NOMO-1 treated with dmso at 0.1 percent for 144 hours (cell line): Measurements from ENCODE around the gene EIF4G2.
A peak's percentile ranks its signal among the peaks of the same experiment; 100 is the strongest.

Experiments
- DNase-seq: peaks from one replicate; lab custom pipeline; 2025; ENCODE audit not compliant: unreplicated experiment; lab: John Stamatoyannopoulos, UW

The EIF4G2 gene

DNA sequence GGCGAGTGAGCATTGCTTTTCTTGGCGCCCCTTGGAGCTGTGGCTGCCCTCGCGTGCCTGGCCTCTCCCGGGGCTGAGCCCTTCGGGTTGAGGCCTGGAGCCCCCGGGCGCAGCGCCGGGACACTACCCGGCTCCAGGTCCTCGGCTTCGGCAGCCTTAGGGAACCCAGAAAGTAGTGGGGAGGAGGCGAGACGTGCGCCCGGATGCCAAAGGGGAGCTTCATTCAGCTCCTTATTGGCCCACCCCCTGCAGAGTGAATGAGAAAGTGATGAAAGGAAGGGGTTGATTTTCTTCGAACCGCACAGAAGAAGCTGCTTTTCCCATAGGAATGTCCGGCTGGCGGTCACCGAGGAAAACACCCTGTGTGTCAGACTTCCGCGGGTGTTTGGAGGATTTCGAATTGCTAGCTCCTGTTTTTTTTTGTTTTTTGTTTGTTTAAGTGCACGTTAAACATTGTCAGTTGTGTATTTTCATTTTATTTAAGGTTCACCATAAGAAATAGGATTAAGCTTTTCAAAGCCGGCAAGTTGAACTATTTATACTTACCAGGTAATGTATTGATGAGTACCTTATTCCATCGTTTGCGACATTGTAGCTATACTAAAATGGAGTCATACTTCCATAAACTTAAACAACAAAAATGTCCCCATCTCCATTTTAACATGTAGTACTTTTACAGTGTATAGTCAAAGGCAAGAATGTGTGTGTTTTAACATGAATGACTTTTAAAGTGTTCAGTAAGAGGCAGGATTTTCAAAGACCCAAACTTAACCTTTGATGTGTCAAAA, 841 bp upstream of the EIF4G2 start:
- DNase-seq, result peak; percentile 14

DNA sequence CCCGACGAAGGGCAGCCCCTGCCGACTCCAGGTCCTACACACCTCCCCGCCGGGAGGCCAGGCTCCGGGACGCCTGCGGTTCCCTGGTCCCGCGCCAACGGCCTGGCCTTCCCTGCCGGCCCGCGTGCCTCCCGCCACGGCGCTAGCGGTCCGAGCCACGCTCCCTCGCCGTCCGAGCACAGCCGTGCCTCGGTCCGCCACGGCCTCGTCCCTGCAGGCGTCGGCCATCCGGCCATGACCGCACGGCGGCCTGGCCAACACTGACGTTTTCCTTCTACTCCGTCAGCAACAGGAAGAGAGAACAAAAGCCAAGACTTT, 532 bp downstream of the EIF4G2 start:
- no peak for DNase-seq

DNA sequence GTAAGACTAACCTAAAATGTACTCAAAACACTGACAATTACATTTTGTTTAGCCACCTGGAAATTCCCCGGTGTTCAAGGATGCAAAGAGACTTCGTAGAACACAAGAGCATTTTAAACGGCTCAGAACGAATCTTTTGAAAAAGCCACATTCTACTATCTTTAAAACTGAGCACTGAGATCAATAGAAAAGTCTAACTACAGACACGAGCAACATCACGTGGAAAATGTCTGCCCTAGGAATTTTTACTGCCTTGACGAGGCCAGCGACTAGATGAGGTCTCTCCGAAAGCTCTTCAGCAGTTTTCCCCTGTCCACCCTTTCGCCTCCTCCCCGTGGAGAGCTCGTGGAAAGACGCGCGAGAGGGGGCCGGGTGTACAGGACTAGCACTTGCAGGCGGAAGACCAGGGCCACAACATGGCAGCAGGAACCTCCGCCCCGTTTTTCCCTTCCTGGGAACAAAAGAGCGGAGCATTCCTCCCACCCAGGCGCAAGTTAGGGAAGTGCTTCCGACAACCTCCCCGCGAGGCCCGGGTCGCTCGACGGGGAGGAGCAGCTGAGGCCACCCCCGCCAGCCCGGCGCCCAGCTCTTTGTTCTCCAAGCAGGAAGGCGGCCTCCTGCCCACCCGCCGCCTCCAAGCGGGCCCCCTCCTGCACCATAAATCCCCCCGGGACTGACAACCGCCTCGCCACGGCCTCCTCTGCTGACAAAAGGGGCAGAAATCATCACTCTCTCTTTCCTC, 1.1 kb downstream of the EIF4G2 start:
- peak; percentile 52 for DNase-seq

DNA sequence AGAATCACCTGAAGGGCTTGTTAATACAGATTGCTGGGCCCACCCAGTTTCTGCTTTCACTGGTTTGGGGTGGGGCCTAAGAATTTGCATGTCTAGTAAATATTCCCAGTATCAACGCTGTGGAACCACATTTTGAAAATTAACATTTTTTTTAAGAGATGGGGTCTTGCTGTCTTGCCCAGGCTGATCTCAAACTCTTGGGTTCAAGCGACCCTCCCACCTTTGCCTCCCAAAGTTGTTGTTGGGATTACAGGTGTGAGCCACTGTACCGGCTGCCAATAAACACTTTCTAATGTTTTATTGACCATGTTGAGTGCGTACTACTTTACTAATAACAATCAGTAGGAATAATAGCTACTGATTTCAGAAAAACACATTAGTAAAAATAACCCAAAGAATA, 2.5 kb downstream of the EIF4G2 start:
- no peak for DNase-seq

DNA sequence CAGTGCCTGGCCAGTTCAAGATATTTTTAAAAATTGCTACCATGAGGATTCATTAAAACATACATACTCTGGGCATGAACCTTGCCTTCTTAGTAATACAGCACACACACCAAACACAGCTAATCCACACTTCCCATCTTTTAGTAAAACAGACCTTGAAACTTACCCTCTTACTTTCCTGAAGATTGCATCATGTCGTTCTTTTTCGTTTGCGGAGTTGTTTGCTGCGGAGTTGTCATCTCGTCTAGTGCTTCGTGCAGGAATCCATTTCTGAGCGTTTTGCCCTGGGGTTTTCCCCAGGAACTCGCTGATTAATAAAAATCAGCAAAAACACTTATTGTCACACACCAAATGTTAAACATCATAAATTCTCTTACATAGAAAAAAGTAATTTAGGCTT, 3.0 kb downstream of the EIF4G2 start:
- no peak for DNase-seq

DNA sequence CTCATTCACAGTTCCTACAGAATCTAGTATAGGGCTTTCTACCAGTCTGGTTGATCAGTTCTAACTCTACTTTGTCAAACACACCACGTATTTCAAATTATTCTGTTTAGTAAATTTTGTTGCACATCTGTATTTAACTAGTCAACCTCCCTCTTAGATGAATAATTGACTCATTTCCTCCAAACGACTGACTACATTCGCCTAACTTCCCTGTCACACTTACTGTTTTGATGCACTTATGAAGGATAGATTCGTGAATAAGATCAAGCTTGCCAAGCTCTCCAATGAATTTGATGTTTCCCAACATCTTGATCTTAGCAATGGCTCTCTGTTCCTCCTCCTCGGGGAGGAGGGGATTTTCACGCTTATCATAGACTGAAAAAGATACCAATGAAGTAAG, 5.0 kb downstream of the EIF4G2 start:
- no peak for DNase-seq

DNA sequence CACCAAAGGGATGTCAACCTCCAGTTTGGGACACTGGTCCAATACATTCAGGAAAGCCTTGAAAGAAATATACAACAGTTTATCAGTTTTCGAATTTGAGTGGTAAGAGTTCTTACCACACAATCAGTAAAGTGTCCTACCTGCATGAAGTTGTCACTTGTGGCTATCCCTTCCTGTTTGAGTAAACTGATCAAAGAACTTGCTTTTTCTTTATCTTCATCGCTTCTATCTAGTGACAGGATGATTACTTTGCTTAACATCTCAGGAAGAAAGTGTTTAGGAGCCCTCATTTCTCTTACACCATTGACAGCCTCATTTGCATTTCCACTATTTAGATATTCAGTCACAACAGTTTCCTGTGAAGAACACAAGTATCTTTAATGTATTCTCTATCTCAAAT, 8.4 kb downstream of the EIF4G2 start:
- no peak for DNase-seq

DNA sequence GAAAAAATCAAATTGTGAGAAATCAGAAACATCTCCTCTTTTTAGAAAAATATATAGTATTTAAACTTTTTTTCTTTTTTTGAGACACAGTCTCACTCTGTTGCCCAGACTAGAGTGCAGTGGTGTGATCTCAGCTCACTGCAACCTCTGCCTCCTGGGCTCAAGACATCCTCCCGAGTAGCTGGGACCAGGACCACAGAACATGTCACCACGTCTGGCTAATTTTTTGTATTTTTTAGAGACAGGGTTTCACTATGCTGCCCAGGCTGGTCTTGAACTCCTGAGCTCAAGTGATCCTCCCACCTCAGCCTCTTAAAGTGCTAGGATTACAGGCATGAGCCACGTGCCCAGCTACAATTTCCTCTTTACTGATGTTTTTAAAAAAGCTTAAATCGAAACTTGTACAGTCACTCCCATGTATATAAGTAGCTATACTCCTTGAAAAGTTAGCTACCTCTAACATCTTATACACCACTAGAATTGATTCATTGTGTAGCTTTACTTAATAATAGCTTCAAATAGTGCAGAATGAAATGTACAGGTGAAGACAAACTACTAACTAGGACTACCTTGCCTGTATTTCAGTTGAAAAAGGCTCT, 10.3 kb downstream of the EIF4G2 start:
- peak; percentile 4 for DNase-seq

DNA sequence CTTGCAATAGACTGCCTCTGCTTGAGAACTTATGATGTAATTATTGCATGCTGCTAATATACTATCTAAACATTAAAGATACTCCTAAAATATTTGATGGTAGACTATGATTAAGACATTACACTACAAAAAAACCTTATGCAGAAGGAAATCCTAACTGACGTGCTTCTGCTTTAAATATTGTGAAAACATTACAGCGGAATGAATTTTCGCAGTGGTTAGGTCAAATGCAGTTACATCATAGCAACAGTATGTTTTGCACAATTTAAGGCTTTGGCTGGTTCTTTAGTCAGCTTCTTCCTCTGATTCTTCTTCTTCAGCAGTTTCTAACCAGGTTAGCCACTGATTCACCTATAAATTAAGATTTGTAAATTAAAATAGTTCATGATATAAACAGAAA, 11.2 kb downstream of the EIF4G2 start:
- DNase-seq, result peak; percentile 38

DNA sequence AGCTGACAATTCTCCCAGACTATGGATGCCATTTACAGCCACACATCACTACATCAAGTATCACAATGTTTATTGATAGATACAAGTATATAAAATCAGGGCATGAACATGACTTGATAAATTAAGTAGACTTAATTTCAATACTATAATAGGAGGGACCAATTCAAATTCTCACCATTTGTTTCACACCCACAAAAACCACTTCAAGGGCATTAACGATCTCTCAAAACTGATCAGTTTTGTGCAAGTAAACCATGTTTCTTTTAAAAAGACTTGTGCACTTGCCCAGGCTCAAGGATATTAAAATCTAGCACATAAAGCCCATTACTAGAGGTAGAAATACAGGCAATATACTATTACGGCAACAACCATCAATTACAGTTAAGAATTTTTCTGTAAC, 11.7 kb downstream of the EIF4G2 start:
- DNase-seq, result no peak

DNA sequence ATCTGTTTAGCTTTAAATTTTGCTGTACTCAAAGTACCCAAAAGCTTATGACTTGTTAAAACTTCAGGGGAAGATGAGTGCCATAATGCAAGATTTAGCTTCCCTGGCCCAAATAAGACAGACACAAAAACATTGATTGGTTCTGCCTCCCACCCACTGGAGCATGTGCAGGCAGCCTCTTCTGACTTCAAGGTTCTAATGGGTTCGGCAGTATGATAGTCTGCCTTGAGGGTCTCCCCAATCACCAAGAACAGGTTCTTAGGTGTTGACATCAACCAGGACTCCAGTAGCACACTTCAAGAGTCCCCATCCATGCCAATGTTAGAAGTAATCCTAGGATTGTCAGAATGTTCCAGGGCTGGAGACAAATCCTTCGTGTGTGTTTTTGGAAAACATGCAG, 12.5 kb downstream of the EIF4G2 start:
- DNase-seq, result no peak

DNA sequence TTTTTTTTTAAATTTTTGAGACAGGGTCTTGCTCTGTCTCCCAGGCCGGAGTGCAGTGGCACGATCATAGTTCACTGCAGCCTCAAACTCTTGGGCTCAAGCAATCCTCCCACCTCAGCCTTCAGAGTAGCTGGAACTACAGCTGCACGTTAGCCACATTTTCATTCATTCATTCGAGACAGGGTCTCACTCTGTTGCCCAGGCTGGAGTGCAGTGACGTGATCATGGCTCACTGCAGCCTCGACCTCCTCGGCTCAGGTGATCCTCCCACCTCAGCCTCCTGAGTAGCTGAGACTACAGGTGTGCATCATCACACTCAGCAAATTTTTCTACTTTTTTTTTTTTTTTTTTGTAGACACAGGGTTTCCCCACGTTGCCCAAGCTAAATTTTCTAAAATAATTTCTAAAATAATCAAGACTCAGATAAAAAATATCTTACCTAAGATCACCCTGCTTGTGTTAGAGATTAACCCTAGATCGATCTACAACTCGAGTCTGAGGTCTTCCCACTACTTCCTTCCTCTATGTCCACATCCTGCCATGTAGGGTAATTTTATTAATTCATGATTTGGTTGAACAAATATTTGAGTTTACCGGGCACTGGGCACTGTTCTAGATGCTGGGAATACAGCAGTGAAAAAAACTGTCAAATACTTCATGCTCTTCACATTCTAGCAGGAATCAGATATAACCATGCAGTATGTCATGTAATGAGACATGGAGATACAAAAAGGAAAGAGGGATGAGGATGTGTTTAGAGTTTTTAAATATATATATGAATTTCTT, 15.1 kb downstream of the EIF4G2 start:
- no peak for DNase-seq

DNA sequence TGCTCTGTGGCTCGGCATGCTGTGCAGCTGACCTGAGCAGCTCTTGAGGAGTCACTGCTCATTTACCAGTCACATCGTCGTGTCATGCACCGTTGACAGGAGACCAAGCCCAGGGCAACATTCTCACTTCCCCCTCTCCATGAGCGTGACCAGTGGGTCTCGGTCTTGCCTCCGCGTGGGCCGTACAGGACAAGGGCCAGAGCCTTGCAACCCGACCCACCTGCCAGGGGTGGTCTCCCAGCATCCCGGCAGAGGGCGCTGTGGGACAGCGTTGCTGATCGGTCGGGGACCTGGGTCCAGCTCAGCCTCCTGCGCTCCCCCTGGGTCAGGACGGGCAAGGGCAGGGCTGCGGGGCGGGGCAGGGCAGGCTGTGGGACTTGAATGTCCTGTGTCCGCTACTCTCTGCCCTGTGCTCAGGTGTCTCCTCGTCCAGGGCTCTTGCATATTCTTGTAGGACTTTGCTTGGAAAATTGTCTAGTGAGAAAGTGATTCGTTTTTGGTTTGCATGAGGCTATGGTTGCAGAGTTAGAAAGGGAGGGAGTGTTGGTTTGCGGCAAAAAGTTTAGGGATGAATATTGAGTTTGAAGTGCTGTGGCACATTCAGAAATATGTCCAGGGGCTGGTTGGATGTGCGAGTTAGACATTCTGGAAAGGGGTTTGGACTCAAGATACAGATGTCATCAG, 16.2 kb downstream of the EIF4G2 start:
- DNase-seq, result peak; percentile 60

DNA sequence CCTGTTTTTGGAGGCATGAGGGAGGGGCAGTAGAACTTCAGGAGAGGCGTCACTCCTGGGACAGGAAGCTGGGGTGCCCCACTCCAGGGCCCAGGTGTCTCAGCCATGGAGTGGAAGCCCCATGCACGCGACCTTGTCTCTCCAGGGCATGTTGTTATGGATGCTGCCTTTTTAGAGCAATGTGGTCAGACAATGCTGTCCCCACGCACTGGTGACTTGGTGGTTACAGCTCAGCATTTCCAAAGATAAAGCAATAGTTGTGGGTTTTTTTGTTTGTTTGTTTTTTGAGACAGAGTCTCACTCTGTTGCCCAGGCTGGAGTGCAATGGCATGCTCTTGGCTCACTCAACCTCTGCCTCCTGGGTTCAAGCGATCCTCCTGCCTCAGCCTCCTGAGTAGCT, 22.3 kb downstream of the EIF4G2 start:
- no peak for DNase-seq

DNA sequence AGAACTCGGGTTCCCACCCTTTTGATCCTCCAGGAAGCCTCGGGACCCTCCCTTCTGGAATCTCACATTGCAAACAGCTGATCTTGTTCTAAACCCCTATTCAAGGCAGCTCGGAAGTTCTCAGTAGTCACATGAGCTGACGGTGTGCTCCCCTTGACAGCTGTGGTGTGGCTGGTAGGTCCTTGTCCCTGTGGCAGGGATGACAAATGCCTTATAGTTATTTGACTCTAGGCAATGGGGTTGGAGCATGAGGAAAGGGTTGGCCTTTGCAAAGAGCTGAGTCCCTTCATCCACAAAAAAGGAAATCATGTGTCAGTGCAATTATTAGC, 23.6 kb downstream of the EIF4G2 start:
- no peak for DNase-seq

DNA sequence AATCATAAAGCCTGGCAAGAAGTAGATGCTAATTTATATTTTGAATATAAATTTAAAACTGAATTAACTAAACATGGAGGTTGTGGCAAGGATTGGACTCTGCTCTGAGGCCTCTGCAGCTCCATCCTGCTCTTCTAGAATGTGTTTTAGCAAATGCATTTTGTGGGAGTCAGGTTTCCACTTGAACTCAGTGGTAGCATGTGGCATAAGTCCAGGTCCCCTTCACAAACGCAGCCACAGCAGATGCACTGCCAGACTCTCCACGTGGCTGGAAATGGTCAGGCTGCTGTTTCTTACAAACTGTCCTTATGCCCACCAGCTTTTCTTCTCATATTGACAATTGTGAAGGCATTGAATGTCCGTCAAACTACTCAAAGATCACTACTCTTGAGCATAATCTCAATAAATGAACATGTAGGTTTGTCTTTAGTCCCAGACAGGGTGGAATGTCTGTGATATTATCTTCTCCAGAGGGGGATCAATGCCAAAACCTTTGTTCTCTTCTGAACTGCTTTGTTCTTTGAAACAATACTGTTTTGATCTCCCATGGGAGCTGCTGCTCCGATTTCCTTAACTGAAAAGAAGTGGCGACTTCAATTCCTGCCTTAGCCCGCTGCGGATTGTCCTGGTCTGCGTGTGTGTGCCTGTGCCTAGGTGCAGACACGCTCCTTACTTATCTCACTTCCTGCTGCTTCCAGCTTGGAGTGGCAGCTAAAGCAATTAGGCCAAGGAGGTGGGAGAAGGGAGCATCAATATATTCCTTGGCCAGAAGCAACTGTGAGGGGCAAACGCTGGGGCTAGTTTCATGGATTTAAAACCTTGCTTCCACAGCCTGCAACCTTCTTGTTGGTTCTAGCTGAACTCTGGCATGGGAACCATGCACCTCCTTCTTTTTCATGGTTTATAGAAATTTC, 24.2 kb downstream of the EIF4G2 start:
- no peak for DNase-seq

DNA sequence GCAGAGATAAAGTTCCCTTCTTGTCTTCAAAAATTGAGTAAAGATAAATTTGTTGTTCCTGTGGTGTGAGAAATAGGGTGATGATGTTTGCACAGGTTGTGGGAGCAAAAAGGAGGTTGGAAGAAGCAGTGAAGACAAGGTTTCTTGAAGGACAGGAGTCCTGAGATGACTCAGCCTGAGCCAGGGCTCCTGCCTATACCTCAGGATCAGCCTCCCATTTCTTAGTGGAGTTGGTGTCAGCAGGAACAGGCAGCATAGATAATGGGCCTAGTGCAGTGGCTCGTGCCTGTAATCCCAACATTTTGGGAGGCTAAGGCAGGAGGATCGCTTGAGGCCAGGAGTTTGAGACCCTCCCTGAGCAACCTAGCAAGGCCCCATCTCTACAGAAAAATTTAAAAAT, 28.7 kb downstream of the EIF4G2 start:
- no peak for DNase-seq

DNA sequence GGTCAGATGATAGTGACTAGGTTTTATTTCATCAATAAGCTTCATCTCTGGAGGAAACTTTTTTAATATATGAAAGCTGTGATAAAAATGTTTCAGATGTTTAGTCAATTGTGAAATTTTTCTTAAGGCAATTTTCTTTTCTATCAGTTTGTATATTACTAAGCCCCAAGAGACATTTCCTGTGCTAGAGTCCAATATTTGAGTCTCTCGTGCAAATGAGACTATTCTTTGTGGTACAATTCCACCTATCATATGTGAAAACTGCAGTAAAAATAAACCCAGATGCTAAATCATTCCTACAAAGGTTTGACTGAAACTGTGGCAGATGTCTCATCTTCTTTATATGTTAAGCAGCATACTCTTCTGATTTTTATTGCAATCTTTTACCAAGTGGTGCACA, 29.6 kb downstream of the EIF4G2 start:
- no peak for DNase-seq

DNA sequence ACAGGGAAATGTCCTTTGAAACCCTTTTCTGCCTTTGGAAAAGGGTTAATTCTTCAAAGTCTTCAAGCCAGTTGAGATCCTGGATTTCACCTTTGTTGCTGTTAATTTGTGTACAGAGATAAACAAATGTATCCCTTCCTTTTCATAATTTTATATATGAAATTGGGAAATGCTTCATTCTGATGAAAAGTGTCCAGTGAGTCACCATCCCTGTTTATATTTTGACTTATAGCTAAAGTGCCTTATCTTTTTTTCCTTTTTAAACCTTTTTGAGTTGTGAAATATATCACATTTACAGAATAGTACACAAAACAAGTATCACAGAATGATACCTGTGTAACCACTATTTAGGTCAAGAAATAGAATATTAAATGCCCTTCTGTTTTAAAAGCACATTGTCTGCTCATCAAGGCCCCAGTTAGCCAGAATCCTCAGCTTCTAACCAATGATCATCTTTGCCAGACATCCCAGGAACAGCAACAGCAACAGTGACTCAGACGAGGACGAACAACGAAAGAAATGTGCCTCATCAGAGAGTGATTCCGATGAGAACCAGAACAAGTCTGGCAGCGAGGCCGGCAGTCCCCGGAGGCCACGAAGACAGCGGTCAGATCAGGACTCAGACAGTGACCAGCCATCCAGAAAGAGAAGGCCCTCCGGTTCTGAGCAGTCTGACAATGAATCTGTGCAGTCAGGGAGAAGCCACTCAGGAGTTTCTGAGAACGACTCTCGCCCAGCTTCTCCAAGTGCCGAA, 30.3 kb downstream of the EIF4G2 start:
- DNase-seq, result no peak
